ENCODE results near the gene KIF12. TPM values are rescaled to one million over a fixed set of nuclear protein-coding genes. Genes with fewer than 3 reads are reported as not detected.

Gene KIF12
- total and polyA plus RNA-seq, 2 experiments from 2014 or later = 4.2 to 4.3 TPM

DNA sequence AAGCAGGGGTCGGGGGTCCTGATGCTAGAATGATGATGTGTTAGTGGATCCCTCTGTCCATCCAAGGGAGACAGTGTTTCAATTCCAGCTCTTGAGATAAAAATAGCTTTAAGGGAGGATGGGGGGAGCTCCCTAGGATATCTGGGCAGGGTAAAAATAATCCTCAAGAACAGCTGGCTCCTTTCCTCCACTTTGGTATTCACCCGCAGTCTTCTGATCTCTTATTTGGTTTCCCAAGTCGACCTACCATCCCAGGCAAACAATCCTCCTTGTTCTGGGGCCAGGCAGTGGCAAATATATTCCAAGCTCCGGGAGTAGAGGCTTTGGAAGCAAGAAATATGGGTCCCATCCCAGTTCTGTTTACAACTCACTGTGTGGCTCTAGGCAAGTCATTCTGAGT is 41.8 kb upstream of the KIF12 start:
- Mint-ChIP-seq H3K36me3 (ENCODE audit: low read depth) (no peaks in the 10 kb centered on the region; the same call in 2 of the 3 replicates), H3K9me3 (no peaks in the 10 kb centered on the region), H3K4me3 (no peak overlapping the region), H3K27ac (no peak overlapping the region), H3K4me1 (no peaks in the 10 kb centered on the region), H3K27me3 (ENCODE audit: insufficient read depth, low read depth, poor library complexity) (peaks cover 8% of the 10 kb centered on the region)
- H2AFZ ChIP-seq = no peak overlapping the region
- H3K4me3 ChIP-seq = no peak overlapping the region
- no peaks in the 10 kb centered on the region for H3K79me2 ChIP-seq (replicated peaks; ENCODE audit: insufficient read depth)
- no peaks in the 10 kb centered on the region for H3K36me3 ChIP-seq (ENCODE audit: insufficient read depth)
- ATAC-seq (no peak), DNase-seq (ENCODE audit: low spot score) (no peak)
- no peaks in the 10 kb centered on the region for H3K4me1 ChIP-seq (ENCODE audit: insufficient read depth)
- no peak for TF ChIP-seq POLR2AphosphoS5 (IDR thresholded peaks at IDR 0.05; ENCODE audit: low read depth)
- TF ChIP-seq, protein P1, sequence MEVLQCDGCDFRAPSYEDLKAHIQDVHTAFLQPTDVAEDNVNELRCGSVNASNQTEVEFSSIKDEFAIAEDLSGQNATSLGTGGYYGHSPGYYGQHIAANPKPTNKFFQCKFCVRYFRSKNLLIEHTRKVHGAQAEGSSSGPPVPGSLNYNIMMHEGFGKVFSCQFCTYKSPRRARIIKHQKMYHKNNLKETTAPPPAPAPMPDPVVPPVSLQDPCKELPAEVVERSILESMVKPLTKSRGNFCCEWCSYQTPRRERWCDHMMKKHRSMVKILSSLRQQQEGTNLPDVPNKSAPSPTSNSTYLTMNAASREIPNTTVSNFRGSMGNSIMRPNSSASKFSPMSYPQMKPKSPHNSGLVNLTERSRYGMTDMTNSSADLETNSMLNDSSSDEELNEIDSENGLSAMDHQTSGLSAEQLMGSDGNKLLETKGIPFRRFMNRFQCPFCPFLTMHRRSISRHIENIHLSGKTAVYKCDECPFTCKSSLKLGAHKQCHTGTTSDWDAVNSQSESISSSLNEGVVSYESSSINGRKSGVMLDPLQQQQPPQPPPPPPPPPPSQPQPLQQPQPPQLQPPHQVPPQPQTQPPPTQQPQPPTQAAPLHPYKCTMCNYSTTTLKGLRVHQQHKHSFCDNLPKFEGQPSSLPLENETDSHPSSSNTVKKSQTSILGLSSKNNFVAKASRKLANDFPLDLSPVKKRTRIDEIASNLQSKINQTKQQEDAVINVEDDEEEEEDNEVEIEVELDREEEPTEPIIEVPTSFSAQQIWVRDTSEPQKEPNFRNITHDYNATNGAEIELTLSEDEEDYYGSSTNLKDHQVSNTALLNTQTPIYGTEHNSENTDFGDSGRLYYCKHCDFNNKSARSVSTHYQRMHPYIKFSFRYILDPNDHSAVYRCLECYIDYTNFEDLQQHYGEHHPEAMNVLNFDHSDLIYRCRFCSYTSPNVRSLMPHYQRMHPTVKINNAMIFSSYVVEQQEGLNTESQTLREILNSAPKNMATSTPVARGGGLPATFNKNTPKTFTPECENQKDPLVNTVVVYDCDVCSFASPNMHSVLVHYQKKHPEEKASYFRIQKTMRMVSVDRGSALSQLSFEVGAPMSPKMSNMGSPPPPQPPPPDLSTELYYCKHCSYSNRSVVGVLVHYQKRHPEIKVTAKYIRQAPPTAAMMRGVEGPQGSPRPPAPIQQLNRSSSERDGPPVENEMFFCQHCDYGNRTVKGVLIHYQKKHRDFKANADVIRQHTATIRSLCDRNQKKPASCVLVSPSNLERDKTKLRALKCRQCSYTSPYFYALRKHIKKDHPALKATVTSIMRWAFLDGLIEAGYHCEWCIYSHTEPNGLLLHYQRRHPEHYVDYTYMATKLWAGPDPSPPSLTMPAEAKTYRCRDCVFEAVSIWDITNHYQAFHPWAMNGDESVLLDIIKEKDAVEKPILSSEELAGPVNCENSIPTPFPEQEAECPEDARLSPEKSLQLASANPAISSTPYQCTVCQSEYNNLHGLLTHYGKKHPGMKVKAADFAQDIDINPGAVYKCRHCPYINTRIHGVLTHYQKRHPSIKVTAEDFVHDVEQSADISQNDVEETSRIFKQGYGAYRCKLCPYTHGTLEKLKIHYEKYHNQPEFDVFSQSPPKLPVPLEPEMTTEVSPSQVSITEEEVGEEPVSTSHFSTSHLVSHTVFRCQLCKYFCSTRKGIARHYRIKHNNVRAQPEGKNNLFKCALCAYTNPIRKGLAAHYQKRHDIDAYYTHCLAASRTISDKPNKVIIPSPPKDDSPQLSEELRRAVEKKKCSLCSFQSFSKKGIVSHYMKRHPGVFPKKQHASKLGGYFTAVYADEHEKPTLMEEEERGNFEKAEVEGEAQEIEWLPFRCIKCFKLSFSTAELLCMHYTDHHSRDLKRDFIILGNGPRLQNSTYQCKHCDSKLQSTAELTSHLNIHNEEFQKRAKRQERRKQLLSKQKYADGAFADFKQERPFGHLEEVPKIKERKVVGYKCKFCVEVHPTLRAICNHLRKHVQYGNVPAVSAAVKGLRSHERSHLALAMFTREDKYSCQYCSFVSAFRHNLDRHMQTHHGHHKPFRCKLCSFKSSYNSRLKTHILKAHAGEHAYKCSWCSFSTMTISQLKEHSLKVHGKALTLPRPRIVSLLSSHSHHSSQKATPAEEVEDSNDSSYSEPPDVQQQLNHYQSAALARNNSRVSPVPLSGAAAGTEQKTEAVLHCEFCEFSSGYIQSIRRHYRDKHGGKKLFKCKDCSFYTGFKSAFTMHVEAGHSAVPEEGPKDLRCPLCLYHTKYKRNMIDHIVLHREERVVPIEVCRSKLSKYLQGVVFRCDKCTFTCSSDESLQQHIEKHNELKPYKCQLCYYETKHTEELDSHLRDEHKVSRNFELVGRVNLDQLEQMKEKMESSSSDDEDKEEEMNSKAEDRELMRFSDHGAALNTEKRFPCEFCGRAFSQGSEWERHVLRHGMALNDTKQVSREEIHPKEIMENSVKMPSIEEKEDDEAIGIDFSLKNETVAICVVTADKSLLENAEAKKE (CRISPR knock-in tag; IDR thresholded peaks at IDR 0.05) = no peak
- TF ChIP-seq EZH2phosphoT487 (IDR thresholded peaks at IDR 0.05; ENCODE audit: unreplicated experiment) = no peak
- TF ChIP-seq, protein P2, sequence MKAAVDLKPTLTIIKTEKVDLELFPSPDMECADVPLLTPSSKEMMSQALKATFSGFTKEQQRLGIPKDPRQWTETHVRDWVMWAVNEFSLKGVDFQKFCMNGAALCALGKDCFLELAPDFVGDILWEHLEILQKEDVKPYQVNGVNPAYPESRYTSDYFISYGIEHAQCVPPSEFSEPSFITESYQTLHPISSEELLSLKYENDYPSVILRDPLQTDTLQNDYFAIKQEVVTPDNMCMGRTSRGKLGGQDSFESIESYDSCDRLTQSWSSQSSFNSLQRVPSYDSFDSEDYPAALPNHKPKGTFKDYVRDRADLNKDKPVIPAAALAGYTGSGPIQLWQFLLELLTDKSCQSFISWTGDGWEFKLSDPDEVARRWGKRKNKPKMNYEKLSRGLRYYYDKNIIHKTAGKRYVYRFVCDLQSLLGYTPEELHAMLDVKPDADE (IDR thresholded peaks at IDR 0.05) = no peak
- no peak for TF ChIP-seq EZH2 (IDR thresholded peaks at IDR 0.05; ENCODE audit: low read depth, unreplicated experiment)
- no peak for TF ChIP-seq NANOG (IDR thresholded peaks at IDR 0.05; ENCODE audit: borderline replicate concordance)
- TF ChIP-seq, protein P3, sequence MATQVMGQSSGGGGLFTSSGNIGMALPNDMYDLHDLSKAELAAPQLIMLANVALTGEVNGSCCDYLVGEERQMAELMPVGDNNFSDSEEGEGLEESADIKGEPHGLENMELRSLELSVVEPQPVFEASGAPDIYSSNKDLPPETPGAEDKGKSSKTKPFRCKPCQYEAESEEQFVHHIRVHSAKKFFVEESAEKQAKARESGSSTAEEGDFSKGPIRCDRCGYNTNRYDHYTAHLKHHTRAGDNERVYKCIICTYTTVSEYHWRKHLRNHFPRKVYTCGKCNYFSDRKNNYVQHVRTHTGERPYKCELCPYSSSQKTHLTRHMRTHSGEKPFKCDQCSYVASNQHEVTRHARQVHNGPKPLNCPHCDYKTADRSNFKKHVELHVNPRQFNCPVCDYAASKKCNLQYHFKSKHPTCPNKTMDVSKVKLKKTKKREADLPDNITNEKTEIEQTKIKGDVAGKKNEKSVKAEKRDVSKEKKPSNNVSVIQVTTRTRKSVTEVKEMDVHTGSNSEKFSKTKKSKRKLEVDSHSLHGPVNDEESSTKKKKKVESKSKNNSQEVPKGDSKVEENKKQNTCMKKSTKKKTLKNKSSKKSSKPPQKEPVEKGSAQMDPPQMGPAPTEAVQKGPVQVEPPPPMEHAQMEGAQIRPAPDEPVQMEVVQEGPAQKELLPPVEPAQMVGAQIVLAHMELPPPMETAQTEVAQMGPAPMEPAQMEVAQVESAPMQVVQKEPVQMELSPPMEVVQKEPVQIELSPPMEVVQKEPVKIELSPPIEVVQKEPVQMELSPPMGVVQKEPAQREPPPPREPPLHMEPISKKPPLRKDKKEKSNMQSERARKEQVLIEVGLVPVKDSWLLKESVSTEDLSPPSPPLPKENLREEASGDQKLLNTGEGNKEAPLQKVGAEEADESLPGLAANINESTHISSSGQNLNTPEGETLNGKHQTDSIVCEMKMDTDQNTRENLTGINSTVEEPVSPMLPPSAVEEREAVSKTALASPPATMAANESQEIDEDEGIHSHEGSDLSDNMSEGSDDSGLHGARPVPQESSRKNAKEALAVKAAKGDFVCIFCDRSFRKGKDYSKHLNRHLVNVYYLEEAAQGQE (IDR thresholded peaks at IDR 0.05; ENCODE audit: unreplicated experiment) = no peak
- TF ChIP-seq ZNF331 (CRISPR knock-in tag; IDR thresholded peaks at IDR 0.05; ENCODE audit: low read depth) = no peak
- TF ChIP-seq ZNF114 (CRISPR knock-in tag; IDR thresholded peaks at IDR 0.05) = no peak
- TF ChIP-seq STAT1 (IDR thresholded peaks at IDR 0.05; ENCODE audit: unreplicated experiment) = no peak
- no peak for TF ChIP-seq JUNB (IDR thresholded peaks at IDR 0.05; ENCODE audit: unreplicated experiment)
- TF ChIP-seq CREB1 (CRISPR knock-in tag; IDR thresholded peaks at IDR 0.05; ENCODE audit: low read depth) = no peak
- H4K20me1 ChIP-seq (replicated peaks; ENCODE audit: insufficient read depth) = no peaks in the 10 kb centered on the region
- H3K4me2 ChIP-seq = no peak overlapping the region
- H3K9me2 ChIP-seq (ENCODE audit: insufficient read depth) = no peaks in the 10 kb centered on the region
- H3F3A ChIP-seq (replicated peaks; ENCODE audit: low read depth) = no peaks in the 10 kb centered on the region
- no peaks in the 10 kb centered on the region for H3K27me3 ChIP-seq (ENCODE audit: insufficient read depth)
- H3K27ac ChIP-seq (ENCODE audit: low read depth) = no peak overlapping the region
